ENCODE measurements around the gene AGPAT3. TPM values are rescaled to one million over a fixed set of nuclear protein-coding genes. Genes with fewer than 3 reads are reported as not detected.
A peak's percentile ranks its signal among the peaks of the same experiment; 100 is the strongest.

Gene AGPAT3
- total and polyA plus RNA-seq, 7 donors = 14.4 to 48.5 (median 20.3) TPM

DNA sequence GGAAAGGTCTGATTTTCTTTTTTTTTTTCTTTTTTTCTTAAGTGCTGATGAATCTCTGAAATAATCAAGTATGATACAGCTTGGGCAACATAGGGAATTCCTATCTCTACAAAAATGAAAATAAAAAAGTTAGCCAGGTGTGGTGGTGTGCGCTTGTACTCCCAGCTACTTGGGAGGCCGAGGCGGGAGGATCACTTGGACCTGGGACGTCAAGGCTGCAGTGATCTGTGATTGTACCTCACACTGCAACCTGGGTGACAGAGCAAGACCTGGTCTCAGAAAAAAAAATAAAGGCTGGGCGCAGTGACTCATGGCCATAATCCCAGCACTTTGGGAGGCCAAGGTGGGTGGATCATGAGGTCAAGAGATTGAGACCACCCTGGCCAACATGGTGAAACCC lies 153.1 kb downstream of the AGPAT3 start:
- no peaks in the 10 kb centered on the region for H3K9me3 ChIP-seq
- 95 to 96% methylated on average over 5 of the region's 5 CpGs for WGBS, 2 donors
- no peak overlapping the region for H3K4me3 ChIP-seq
- H3K36me3 ChIP-seq = no peaks in the 10 kb centered on the region
- H3K27ac ChIP-seq = no peak overlapping the region
- H3K27me3 ChIP-seq = no peaks in the 10 kb centered on the region
- DNase-seq = no peak
- peaks cover 0 to 51% (median 33%) of the 10 kb centered on the region in 4 donors for H3K4me1 ChIP-seq
- TF ChIP-seq POLR2AphosphoS5 (IDR thresholded peaks at IDR 0.05) (no peak), POLR2A (IDR thresholded peaks at IDR 0.05) (no peak), EP300 (IDR thresholded peaks at IDR 0.05) (no peak)
- TF ChIP-seq, protein P1, sequence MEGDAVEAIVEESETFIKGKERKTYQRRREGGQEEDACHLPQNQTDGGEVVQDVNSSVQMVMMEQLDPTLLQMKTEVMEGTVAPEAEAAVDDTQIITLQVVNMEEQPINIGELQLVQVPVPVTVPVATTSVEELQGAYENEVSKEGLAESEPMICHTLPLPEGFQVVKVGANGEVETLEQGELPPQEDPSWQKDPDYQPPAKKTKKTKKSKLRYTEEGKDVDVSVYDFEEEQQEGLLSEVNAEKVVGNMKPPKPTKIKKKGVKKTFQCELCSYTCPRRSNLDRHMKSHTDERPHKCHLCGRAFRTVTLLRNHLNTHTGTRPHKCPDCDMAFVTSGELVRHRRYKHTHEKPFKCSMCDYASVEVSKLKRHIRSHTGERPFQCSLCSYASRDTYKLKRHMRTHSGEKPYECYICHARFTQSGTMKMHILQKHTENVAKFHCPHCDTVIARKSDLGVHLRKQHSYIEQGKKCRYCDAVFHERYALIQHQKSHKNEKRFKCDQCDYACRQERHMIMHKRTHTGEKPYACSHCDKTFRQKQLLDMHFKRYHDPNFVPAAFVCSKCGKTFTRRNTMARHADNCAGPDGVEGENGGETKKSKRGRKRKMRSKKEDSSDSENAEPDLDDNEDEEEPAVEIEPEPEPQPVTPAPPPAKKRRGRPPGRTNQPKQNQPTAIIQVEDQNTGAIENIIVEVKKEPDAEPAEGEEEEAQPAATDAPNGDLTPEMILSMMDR (IDR thresholded peaks at IDR 0.05) = no peak
- intact Hi-C loops (cut with DNase I) = loop anchor here (10.0 kb wide), 1 partner anchor 437 kb away; the partner anchor contains the start of gene LRRC3

DNA sequence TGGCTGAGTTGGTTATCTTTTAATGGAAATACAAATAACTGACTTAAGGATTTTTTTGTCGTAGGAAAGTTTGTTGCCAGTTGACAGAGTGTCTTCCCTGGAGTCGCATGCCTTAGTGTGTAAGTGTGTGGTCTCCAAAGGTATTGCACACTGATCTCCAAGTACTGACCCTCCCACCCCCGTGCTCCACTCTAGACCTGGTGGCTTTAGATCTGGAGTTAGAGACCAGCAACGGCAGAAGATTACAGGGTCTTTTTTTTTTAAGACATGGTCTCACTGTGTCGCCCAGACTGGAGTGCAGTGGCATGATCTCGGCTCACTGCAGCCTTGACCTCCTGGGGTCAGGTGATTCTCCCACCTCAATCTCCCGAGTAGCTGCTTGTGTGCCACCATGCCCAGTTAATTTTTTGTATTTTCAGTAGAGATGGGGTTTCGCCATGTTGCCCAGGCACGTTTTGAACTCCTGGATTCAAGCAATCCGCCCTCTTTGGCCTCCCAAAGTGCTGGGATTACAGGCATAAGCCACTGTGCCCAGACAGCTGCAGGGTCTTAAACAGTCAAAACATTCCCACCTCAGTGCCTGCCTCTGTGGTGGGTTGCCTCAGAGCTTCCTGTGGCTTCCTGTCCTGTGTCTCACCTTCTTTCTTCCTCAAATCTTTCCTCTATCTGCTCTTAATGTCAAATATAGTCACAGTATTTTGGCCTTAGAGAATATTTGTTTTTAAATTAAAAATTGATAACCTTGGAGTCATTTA lies 154.0 kb downstream of the AGPAT3 start:
- Histone ChIP-seq H3K27me3 (no peaks in the 10 kb centered on the region), H3K4me1 (peaks cover 0 to 42% (median 24%) of the 10 kb centered on the region in 4 donors), H3K4me3 (no peak overlapping the region), H3K36me3 (no peaks in the 10 kb centered on the region), H3K9me3 (no peaks in the 10 kb centered on the region), H3K27ac (no peak overlapping the region)
- no peak for DNase-seq
- WGBS, 2 donors = 74 to 86% methylated on average over 10 of the region's 10 CpGs
- no peak for TF ChIP-seq EP300 (IDR thresholded peaks at IDR 0.05)
- TF ChIP-seq, protein P1 (IDR thresholded peaks at IDR 0.05) = no peak
- no peak for TF ChIP-seq POLR2A (IDR thresholded peaks at IDR 0.05)
- TF ChIP-seq POLR2AphosphoS5 (IDR thresholded peaks at IDR 0.05) = no peak
- intact Hi-C loops (cut with DNase I) = loop anchor here (10.0 kb wide), 1 partner anchor 436 kb away; the partner anchor contains the start of gene LRRC3

DNA sequence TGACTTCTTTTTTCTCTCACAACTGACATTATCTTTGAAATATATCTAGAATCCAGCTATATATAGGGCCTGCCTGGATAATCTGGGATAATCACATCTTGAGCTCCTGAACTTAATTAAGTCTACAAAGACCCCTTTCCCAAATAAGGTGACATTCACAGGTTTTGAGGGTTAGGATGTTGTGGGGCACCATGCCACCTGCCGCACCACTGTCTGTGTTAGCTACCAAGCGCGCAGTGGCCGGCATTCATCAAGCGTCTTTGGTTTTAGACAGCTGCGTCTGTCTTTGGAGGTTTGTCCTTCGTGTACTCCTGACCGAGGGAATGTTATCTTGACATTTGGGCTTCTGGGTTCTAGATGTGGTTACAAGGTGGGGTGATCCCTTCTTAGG lies 154.5 kb downstream of the AGPAT3 start:
- H3K36me3 ChIP-seq = no peaks in the 10 kb centered on the region
- 94 to 95% methylated on average over 8 of the region's 8 CpGs for WGBS, 2 donors
- TF ChIP-seq, protein P1 (IDR thresholded peaks at IDR 0.05) = no peak
- TF ChIP-seq EP300 (IDR thresholded peaks at IDR 0.05) = no peak
- no peak for TF ChIP-seq POLR2A (IDR thresholded peaks at IDR 0.05)
- no peak for TF ChIP-seq POLR2AphosphoS5 (IDR thresholded peaks at IDR 0.05)
- no peak for DNase-seq
- no peak overlapping the region for H3K27ac ChIP-seq
- no peaks in the 10 kb centered on the region for H3K9me3 ChIP-seq
- intact Hi-C loops (cut with DNase I) = loop anchor here (10.0 kb wide), 1 partner anchor 435 kb away; the partner anchor contains the start of gene LRRC3
- H3K4me1 ChIP-seq = peaks cover 0 to 38% (median 22%) of the 10 kb centered on the region in 4 donors
- no peaks in the 10 kb centered on the region for H3K27me3 ChIP-seq
- H3K4me3 ChIP-seq = no peak overlapping the region

DNA sequence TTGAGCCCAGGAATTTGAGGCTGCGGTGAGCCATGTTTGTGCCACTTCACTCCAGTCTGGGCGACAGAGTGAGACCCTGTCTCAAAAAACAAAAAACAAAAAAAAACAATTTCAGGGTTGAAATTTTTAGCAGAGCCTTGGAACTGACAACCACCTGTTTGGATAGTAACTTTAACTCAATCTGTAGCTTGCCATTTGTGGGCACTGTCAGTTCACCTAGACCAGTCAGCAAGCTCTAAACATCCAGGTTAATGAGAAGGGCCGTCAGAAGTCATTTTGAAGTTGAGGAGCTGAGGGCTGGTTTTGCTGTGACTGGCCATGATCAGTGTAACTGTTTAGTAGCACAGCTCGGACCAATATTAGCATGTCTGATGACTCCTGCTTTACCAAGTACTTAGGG lies 155.5 kb downstream of the AGPAT3 start:
- no peaks in the 10 kb centered on the region for H3K36me3 ChIP-seq
- no peak for DNase-seq
- H3K4me1 ChIP-seq = peaks cover 0 to 40% (median 29%) of the 10 kb centered on the region in 4 donors
- H3K27ac ChIP-seq = peak overlapping the region in 2 of 4 donors; percentile 44 to 55
- intact Hi-C loops (cut with DNase I) = no loop called here
- no peak overlapping the region for H3K4me3 ChIP-seq
- H3K27me3 ChIP-seq = no peaks in the 10 kb centered on the region
- WGBS, 2 donors = 85 to 86% methylated on average over 4 of the region's 4 CpGs
- TF ChIP-seq POLR2A (IDR thresholded peaks at IDR 0.05) (no peak), POLR2AphosphoS5 (IDR thresholded peaks at IDR 0.05) (no peak), EP300 (IDR thresholded peaks at IDR 0.05) (no peak)
- TF ChIP-seq, protein P1 (IDR thresholded peaks at IDR 0.05) = no peak
- H3K9me3 ChIP-seq = no peaks in the 10 kb centered on the region
